ENCODE measurements around the gene LRRC7.

The LRRC7 gene

DNA sequence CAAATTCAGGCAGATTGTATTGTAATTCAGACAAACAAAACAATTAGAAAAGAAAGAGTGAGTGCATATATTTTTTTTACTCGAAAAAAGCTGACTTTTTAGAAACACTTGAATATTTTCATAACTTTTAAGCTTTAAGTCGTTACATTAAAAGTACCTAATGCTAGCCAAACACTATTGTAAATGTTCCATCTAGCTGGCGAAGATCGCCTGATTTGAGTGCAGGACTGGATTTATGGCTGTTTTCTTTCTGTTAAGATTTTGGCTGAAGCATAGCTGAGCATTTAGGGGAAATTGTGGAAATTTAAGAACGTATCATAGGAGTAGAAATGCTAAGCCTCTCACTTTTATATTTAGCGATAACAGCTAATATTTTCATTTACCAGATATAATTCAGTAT is 24.6 kb downstream of the LRRC7 start:
- DNase-seq = no peak

GRCh38 chr1:69595486-69595885 is 27.8 kb downstream of the LRRC7 start:
- DNase-seq = no peak

DNA sequence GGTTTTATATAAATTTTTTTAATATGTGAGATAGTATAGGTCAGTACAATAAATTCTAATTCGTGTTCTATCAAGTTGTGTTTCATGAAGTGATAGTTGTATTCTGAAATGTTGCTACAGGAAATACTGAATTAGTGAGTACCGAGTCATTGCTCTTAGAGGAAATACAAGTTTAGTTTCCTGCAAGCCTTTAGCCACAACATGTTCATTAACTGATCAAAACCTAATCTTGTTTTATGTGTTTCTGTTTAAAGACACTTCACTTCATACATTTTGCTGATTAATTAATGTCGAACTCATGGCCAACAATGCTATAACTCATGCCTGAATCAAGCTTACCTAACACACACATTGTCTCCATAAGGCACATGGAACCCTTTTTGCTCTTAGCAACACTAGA is 43.6 kb downstream of the LRRC7 start:
- no peak for DNase-seq

DNA sequence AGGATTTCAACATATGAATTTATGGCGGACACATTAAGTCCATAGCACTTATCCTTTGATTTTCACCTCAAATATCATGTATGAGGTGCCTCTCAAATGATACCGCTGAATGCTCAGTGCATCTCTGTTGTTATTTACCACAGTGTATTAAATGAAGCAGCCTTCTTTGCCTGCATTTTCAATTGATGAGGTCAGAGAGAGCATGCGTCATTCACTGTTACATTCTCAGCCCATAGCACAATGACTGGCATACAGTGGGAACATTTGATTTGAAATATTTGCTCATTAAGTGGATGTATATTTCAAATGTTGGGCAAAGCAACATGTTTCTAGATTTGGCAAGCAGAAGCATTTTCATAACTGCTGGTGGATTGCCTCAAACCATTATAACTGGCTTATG is 45.7 kb downstream of the LRRC7 start:
- DNase-seq = no peak

DNA sequence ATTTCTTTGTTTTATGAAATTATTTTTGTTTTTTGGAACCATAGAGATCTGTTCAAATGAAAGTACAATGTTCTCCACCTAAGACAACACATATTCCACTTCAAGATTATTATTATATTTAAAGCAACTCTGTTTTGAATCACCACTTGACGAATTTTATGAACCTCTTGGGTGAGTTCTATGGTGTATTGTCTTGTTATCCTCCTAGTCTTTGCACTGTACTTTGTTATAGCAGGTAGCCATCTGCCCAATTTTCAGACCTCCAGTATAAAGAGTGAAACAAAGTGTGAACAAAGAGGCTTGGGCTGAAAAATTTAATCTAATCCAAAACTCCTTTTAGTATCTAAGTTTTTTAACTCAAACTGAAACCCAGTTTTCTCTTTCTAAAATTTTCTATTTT is 71.0 kb downstream of the LRRC7 start:
- DNase-seq = no peak

- DNase-seq = no peak
These were observed 71.4 kb downstream of the LRRC7 start for GRCh38 chr1:69639159-69639558.

DNA sequence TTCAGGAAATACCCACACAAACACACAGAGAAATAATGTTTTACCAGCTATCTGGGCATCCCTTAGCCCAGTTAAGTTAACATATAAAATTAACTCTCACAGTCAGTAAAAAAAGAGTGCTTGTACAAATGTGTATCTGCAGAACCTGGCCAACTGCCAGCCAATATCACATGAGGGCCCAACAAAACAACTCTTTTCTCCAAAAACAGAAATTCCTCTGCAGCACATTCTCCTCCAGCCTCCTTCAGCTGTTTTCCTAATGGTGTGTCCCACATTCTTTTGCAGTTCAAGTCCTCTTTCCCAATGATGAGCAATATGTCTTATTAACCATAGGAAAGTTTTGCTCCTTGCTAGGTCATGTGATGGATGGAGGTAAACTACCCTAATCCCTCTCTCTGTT is 75.5 kb downstream of the LRRC7 start:
- DNase-seq = no peak

DNA sequence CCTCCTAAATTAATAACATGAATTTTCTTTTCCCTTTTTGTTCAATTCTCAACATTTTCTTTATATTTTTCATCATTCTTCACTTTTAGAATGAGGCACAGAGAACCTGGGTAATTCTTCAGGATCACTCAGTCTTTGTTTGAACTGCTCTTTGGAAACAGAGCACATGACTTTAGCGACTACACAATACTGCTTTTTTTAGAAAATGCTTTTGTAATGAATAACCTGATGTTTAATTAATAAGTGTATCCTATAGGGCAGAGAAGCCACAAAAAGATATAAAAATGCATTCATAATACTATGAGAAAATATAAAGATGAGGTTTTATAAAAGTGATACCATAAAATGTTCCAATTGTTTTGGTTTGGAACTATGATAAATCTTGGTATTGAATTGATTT is 77.8 kb downstream of the LRRC7 start:
- no peak for DNase-seq

DNA sequence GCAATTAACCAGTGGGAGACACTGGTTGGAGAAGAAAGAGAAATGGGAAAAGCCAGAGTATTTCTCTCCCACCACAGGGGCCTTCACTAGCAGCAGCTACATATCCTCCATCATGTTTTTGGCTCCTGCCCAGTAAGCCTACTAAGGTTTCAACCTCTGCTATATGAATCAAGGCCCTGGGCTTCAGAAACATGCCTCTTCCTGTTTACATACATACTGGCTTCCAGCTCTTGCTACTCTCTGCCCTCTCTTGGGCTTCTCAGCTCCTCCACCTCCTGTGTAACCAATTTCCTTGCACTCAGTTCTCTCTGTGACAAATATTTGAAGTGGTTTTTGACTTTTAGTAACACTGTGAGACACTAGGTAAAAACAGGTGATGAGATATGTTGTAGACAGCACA is 80.8 kb downstream of the LRRC7 start:
- DNase-seq = no peak

DNA sequence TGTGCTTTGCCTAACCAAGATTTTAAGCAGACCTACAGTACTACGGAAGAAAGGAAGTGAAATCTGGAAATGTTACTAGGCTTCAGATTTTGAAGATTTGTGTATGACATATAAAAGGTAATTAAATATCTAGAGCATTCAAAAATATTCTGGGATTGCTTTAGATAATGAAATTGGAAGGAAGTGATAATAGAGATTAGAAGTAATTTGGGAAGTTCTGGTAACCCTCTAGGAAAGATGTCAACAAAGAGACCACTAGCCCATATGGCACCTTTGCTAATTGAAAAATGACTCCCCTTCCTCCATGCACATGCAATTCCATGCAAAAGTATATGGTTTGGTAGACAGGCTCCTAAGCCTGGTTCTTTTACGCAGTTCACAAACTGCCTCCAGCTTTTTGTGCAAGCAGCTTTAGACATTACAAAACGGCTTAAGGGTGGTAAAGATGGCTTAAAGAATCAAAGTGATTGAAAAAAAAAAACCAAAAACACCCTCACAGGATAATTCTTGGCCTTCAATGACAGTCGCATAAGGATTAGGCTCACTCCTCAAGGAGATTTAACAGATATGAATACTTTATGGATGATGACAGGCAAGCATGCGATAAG is 81.8 kb downstream of the LRRC7 start:
- DNase-seq = no peak

DNA sequence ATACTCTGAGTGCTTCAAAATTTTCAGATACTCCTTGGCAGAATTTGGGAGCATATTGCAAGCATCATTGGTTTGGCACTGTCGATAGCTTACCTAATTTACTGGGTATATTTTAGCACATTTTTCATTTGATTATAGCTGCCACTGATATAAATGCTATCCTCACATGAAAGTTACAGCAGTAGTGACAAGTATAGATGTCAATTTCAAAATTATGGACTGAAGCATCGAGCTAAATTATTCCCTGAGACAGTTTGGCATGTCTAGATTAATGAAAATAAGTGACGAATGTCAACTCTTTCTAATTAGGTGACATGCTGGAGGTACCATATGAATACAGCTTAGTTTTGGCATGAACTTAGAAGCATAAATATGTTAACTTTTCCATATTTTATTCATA is 83.1 kb downstream of the LRRC7 start:
- no peak for DNase-seq

GRCh38 chr1:69651656-69652055 is 83.9 kb downstream of the LRRC7 start:
- DNase-seq = no peak

DNA sequence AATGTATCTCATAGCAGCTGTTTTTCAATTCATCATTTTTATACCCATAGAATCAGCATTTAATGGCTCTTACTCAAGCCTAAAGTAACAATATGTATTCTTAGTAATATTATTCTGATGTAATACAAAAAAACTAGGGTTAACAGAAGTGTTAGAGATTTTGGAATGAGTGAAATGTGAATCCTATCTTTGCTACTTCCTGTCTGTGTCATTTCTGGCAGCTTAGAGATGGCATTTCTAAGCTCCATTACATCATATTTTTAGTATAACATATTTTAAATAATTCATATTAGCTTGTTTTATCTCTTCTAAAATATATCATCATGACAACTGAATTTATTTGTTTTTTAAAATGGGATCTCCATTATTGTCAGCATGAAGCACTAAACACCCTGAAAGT is 90.2 kb downstream of the LRRC7 start:
- no peak for DNase-seq

DNA sequence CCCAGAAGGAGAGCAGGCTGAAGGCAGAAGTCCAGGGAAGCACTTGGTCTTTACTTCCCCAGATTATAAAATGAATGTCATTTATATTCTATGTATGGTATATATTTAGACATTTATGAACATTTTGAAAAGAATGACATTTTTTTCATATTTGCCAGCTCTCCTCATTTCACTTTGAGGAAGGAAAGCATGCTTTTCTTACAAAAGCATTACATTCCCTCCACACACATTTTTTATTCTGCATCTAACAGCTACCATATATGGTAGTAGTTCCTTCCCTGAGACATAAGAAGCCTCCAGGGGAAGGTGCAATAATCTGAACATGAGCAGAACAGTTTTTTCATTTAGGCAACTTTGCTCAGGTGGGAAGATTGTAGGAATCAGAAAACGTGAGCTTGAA is 94.0 kb downstream of the LRRC7 start:
- DNase-seq = no peak

- no peak for DNase-seq
These were observed 94.6 kb downstream of the LRRC7 start for GRCh38 chr1:69662321-69662720.

DNA sequence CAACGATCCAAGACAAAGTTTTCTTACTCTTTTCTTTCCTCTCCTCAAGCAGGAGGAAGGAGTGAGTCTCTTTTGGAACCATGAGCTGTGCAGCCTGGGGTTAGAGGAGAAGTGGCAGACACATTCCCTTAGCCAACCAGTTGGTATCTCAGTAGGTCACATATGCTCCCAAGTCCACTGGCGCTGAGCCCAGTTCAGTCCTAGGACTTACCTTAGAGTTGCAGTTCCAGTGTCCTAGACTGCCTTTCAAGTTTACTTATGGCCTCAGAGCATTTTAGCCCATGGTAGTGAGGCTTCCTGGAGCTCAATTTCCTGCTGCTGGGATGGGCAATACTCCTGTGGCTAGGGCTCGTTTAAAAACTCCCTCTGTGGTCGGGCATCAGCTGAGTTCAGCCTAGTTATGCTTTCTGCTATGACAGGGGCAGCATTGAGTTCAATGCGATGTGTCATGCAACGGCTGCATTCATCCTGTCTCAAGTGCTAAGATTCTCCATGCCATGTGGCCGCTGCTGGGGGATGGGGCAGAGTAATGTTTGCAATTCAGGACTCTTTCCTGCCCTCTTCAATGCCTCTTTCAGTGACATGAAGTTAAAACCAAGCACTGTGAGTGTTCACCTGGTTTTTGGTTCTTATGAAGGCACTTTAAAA is 103.8 kb downstream of the LRRC7 start:
- no peak for DNase-seq

GRCh38 chr1:69673321-69673720 is 105.6 kb downstream of the LRRC7 start:
- DNase-seq = no peak

- DNase-seq = no peak
These were observed 112.2 kb downstream of the LRRC7 start for GRCh38 chr1:69679965-69680364.

DNA sequence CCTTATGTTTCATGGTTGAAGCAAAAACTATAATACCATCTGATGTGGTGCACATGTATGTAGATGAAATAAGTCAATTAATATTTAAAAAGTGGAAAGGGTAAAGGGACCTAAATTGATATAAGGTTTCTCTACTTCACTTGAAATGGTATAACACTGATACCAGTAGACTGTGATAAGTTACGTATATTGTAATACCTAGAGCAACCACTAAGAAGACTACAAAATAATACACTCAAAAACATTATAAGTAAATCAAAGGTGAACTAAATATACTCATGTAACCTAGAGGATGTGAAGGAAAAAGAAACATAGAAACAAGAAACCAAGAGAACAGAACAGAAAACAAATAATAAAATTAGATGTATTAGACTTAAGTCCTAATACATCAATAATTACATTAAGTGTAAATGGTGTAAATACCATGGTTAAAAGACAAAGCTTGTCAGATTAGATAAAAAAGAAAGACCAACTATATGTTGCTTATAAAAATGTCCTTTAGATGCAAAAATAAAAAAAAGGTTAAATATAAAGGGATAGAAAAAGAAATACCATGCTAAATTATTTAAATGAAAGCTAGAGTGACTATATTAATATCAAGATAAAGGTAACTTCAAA is 118.8 kb downstream of the LRRC7 start:
- no peak for DNase-seq

DNA sequence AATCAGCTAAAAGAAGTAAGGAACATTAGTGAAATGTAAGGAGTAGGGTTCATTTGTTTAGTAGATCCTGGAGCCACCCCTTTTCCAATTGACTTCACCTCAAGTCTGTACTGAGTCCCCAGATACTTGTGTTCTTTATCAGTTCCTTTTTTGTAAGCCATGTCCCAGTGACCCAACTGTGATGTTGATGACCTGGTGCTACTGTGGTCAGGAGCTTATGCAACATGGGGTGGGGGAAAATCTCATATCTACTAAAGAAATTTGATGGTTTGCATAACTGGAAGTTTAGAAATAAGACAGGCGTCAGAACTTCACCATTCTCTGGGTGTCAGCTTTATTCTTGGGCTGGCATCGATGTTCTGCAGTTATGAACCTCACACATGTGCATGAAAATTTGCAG is 120.5 kb downstream of the LRRC7 start:
- no peak for DNase-seq

GRCh38 chr1:69691179-69691578 is 123.5 kb downstream of the LRRC7 start:
- no peak for DNase-seq

- no peak for DNase-seq
These were observed 126.4 kb downstream of the LRRC7 start for GRCh38 chr1:69693921-69694675.

DNA sequence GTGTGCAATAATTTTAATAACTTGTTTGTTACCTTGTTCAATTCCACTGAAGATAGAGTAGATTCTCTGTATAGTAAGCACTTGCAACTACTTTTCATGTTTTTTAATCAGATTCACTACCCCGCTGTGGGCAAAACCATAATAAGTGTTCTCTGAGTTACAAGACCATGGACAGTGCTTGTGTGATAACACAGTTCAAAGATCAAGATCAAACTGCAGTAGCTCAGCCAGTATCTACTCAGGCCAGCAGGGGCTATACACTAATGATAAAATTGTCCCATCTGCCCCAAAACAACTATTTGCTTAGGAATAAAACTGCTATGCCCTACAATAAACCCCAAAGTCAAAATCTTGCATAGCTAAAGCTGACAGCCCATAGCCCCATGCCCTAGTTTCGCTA is 129.6 kb downstream of the LRRC7 start:
- no peak for DNase-seq

GRCh38 chr1:69700770-69701169 is 133.0 kb downstream of the LRRC7 start:
- DNase-seq = no peak
